Lower leg skin (tissue), 4 donors: Measurements from ENCODE around the gene DBH. TPM values are rescaled to one million over a fixed set of nuclear protein-coding genes. Genes with fewer than 3 reads are reported as not detected.

Source experiments
- DNase-seq, 2 donors: peaks; one replicate each; pipeline ENCODE4 v3.0.0-alpha.2; 2019; ENCODE audit warnings: low spot score in 2 of 2
- H3K4me3 ChIP-seq: fragments of 200-600 bp; sonication (generic); 2 replicates; pipeline ENCODE4 v1.5.1; 2017; ENCODE audit warnings: mild to moderate bottlenecking, low read depth; ENCODE audit not compliant: poor library complexity, severe bottlenecking
- POLR2A ChIP-seq, 2 donors: fragments of 450-650 bp; IDR thresholded peaks; one replicate each; pipeline ENCODE4 v1.6.1; 2016 to 2017; ENCODE audit warnings: antibody characterized with exemption in 2 of 2, mild to moderate bottlenecking in 1 of 2, moderate library complexity in 1 of 2
- WGBS, 2 donors: methylation state at CpG; one replicate each; pipeline ENCODE4 v1.1.5; 2018; 5-methylcytosine and 5-hydroxymethylcytosine counted together
- intact Hi-C: fragments of 100-400 bp; cut with DNase I; formaldehyde crosslinking; loops from one replicate; pipeline ENCODE4 v1.15.0; 2023; ENCODE audit warnings: low total_unique reads
- total RNA-seq, 4 donors: library from RNA; depleted of rRNA; stranded (reverse); fragments of >200 nt; gene quantifications; one replicate each; pipeline ENCODE4 v1.1.0, GENCODE V29; 2016
- TF ChIP-seq, protein P1 (sequence below), 3 donors: fragments of 450-650 bp; IDR thresholded peaks; one replicate each; pipeline ENCODE4 v1.5.1; 2016; ENCODE audit warnings: antibody characterized with exemption in 3 of 3, mild to moderate bottlenecking in 3 of 3, moderate library complexity in 2 of 3

DBH gene
- total RNA-seq, 4 donors from 2014 or later: 0.06 TPM; not detected in 3

GRCh38 chr9:133691626-133692363 lies 55.6 kb downstream of the DBH start:
- no peak for DNase-seq
- no peak for TF ChIP-seq POLR2A (IDR thresholded peaks at IDR 0.05)
- TF ChIP-seq, protein P1, sequence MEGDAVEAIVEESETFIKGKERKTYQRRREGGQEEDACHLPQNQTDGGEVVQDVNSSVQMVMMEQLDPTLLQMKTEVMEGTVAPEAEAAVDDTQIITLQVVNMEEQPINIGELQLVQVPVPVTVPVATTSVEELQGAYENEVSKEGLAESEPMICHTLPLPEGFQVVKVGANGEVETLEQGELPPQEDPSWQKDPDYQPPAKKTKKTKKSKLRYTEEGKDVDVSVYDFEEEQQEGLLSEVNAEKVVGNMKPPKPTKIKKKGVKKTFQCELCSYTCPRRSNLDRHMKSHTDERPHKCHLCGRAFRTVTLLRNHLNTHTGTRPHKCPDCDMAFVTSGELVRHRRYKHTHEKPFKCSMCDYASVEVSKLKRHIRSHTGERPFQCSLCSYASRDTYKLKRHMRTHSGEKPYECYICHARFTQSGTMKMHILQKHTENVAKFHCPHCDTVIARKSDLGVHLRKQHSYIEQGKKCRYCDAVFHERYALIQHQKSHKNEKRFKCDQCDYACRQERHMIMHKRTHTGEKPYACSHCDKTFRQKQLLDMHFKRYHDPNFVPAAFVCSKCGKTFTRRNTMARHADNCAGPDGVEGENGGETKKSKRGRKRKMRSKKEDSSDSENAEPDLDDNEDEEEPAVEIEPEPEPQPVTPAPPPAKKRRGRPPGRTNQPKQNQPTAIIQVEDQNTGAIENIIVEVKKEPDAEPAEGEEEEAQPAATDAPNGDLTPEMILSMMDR (IDR thresholded peaks at IDR 0.05): no peak
- intact Hi-C loops: no loop called here

GRCh38 chr9:133692364-133692985 lies 56.3 kb downstream of the DBH start:
- no peak for DNase-seq
- intact Hi-C loops: no loop called here
- TF ChIP-seq, protein P1 (IDR thresholded peaks at IDR 0.05): no peak
- TF ChIP-seq POLR2A (IDR thresholded peaks at IDR 0.05): no peak
- H3K4me3 ChIP-seq: no peak overlapping the region
- WGBS, 2 donors: 88 to 89% methylated on average over 21 to 25 of the region's 25 CpGs

More at GRCh38 chr9:133691626-133692363, 55.6 kb downstream of the DBH start:
- no peak overlapping the region for H3K4me3 ChIP-seq
- WGBS, 2 donors: 80 to 82% methylated on average over 19 of the region's 19 CpGs

DNA sequence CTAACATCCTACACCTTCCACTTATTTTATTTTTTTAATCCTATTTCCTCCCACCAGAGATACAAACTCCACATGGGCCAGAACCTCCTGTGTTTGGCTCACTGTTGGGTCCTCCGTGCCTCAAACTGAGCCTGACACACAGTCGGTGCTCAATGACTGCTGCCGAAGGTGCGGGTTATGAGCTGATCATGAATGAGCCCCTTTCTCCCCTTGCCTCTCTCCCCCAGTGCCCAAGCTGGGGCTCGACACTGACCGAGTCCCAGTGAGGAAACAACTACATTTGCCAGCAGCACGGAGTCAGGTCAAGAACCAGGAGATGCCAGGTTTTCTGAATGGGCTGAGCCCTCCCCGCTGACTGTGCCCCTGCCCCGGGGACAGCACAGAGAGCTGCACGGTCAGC lies 57.0 kb downstream of the DBH start:
- H3K4me3 ChIP-seq: no peak overlapping the region
- intact Hi-C loops: no loop called here
- 91 to 97% methylated on average over 10 of the region's 10 CpGs for WGBS, 2 donors
- DNase-seq: no peak
- TF ChIP-seq, protein P1 (IDR thresholded peaks at IDR 0.05): no peak
- no peak for TF ChIP-seq POLR2A (IDR thresholded peaks at IDR 0.05)

DNA sequence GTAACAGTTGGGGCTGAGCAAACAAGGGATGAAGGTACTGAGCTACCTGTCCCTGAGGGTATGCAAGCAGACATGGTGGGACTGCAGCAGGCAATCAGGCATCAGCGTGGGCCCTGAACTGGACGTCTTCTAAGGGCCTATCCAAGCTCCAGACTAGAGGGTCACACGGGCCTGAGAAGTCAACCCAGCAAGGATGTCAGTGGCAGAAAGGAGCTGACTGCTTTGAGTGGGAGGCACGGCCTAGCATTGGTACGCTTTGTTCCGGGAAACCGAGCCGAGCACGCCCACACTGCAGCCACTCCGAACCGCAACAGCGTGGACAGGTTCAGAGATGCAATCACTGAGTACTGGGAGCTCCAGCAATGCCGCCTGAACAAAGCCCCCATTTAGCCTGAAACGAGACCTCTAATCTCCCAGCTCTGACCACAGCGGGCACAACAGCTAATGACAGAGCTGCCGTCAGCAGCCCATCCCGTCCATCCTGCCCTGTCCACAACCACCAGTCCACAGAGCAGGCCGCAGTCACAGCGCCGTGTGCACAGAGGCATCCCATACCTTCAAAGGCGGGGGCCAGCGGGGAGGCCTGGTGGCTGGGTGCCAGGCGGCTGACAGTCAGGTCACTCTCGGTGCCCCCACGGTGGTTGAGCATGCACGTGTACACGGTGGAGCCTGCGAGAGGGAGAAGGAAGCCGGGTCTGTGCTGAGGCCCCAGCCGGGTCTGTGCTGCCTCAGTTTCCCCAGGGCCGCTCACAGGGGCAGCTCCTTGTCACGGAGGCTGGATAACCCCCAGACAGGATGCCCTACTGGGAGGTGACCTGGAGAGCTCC lies 57.8 kb downstream of the DBH start:
- TF ChIP-seq POLR2A (IDR thresholded peaks at IDR 0.05): no peak
- TF ChIP-seq, protein P1 (IDR thresholded peaks at IDR 0.05): no peak
- DNase-seq: no peak
- no peak overlapping the region for H3K4me3 ChIP-seq
- WGBS, 2 donors: 90 to 94% methylated on average over 22 to 31 of the region's 32 CpGs
- intact Hi-C loops: no loop called here

DNA sequence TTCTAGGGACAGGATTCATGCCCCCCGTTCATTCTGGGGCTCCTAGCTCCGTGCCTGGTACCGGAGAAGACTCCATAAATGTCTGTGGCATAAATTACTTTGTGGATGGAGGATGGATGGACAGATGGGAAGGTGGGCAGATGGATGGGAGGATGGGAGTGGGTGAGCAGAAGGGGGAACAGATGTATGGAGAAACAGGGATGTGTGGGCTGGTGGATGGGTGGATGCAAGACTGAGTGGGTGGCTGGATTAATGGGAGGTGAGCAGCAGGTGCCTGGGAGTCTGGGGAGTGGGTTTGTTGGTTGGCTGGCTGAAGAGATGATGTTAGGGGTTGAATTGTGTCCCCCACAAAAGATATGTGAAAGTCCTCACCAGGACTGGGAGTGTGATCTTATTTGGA lies 58.5 kb downstream of the DBH start:
- intact Hi-C loops: no loop called here
- H3K4me3 ChIP-seq: no peak overlapping the region
- no peak for TF ChIP-seq POLR2A (IDR thresholded peaks at IDR 0.05)
- TF ChIP-seq, protein P1 (IDR thresholded peaks at IDR 0.05): no peak
- DNase-seq: no peak
- WGBS, 2 donors: 63 to 96% methylated on average over 3 of the region's 3 CpGs
